HG02943 (cell line): ENCODE results near the gene ALG9.
A peak's percentile ranks its signal among the peaks of the same experiment; 100 is the strongest.

ENCODE experiments used
- ATAC-seq: cut with Tn5 transposase; IDR thresholded peaks from one replicate; pipeline ENCODE4 v1.9.1; 2021; ENCODE audit warnings: mild to moderate bottlenecking, low read depth, moderate library complexity; ENCODE audit not compliant: unreplicated experiment

The ALG9 gene

DNA sequence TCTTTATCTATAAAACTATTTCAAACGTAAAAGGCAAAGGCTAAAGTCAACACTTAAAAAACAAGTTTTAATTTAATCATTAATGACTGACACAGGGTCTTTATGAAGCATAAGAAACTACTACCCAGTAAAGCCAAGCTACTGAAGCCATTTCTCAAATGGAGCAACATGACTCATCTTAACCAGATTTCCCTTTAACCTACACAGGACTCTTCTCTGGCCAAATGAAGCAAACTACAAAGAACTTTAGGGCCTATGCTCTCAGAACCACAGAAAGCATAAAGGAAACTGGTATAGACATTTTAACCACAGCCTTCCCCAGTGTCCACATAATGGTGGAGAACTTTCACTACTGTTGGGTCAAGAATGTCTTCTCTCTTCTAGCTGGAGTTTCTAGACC lies 34.7 kb downstream of the ALG9 start:
- ATAC-seq: peak; percentile 79

DNA sequence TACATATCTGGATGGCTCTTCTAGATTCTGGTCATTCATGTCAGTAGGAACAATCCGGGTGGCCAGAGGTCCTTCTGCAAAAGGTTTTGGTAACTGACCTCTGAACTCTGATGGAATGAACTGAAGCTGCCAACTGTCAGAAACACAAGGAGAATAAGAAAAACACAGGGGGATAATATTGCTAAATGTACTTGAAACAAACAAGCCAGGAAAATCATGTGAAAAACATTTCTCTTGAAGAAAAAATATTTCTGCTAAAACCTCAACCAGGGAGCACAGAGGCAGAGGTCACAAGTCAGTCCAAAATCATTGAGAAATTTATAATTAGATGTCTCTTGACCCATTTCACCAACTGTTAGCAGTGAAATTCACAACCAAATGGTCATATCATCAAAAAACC lies 35.2 kb downstream of the ALG9 start:
- no peak for ATAC-seq

DNA sequence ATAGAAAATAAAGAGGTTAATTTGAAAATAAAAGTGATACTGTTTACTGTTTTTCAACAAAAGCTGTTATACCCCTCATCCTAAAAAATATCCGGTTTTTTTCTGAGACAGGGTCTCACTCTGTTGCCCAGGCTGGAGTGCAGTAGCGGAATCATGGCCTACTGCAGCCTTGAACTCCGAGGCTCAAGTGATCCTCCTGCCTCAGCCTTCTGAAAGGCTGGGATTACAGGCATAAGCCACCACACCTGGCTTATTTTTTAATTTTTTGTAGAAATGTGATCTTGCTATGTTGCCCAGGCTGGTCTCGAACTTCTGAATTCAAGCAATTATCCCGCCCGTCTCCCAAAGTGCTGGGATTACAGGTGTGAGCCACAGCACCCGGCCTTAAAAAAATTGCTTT lies 35.7 kb downstream of the ALG9 start:
- no peak for ATAC-seq

DNA sequence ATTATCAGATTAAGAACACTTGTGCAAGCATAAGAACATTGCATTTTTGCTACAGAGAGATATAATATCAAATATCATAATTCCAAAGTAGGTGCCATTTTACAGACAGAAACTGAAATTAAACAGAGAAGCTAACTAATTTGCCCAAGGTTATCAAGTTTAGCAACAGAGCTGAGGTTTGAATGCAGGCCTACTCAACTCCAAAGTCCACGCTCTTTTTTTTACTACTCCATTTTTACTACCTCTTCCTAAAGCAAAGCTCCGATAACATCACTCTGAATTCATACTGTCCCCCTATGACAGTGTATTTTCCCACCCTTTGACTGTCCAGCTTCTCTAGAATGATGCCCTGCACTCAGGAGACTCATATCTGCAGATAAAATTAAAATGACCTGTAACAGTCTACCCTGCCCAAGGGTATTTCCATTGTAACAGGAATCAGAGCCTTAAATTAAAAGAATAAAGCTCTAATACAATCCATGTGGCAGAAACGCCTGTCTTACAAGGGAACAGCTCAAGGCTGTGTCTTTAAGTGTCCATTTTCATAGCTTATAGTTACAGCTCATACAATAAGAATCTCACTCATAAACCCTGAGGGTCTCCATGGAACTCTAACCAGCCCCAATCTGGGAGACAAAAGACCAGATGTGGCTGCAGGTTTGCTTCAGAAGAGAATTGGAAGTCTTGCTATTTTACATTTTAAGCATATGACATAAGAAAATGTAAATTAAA lies 36.8 kb downstream of the ALG9 start:
- ATAC-seq: no peak

DNA sequence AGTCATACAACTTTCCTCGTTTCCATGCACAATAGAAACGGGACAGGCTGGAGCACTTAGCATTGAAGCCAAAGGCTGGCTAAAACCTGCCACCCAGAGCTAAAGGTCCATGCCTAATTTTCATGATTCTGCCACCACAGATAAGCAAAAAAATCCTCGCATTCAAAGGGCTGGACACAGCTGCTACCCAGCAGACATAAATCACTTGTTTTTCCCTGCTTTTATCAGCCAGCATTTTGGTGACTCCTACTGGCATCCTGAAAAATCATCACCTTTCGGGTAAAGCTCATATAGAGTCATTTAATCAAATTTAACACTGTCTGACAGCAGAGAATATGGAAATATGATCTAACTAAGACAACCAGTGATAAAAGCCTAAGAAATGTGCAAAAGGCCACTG lies 37.9 kb downstream of the ALG9 start:
- no peak for ATAC-seq

DNA sequence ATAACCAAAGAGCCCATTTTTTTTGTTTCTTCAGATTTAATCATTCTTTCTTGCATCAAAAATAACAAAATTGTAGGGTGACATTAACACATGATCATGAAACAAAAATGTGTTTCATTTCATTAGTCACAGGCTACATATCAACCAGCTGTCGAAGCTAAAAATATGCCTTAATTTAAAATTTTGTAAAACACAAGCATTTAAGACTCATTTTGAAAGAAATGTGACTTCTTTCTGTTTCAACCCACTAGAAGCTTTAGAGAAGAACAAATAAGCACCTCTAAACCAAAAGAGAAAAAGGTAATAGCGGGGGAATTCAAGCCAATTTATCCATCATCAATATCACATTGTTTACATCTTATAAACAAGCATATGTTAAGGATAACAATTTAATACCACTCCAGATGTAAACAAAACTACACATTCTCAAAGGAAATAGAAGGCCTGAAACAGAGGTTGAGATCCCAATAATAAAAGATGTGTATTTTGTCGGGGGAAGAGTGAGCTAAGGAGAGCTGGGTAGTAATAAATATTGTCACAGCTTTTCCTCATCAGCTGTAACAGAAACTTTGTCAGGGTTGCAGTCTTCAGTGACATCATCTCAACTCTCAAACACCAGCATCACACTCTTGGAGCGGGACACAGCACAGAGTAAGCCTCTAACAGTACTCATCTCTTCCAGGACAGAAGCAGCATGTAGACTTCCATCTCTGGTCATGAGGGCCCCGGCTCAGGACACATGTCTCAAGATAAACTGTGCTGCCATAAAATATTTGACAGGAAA lies 42.0 kb downstream of the ALG9 start:
- ATAC-seq: no peak

DNA sequence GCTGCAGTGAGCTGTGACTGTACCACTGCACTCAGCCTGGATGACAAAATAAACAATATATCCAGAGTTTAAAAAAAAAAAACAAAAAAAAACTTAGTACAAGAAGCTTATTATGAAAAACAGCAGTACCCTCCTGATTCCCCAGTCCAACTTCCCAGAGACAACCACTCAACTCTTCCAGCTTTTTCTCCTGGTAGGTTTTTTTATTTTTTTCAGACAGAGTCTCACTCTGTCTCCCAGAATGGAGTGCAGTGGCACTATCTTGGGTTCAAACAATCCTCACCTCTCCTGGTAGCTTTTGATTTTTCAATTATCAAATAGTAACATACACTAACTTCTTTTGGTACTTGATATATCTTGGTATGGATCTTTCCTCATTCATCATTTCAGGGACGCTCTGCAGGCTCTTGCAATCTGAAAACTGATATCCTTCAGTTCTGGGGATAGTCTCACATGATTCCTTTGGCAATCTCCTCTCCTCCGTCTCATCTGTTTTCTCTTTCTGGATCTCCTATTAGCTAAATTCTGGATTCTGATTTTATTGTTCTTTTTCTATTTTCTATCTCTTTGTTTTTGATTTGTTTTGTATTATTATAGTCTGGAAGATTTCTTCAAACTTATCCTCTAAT lies 44.9 kb downstream of the ALG9 start:
- ATAC-seq: no peak

DNA sequence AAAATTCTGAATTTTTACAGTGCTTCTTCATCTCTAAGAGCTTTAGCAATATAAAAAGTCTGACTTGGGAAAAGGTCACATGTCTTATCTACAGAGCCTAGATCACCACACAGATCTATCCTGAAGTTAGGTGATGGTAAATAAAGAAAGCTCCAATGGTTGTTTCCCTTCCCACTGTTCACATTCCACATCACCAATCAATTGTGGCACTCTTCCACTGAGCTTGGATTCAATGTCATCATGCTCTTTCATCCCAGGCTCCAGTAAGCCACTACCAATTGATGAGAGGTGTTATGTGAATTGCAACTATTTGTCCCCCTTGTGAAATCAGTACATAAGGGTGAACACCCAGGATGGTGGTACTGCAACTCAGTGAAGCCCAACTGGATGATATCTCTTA lies 47.8 kb downstream of the ALG9 start:
- ATAC-seq: no peak

DNA sequence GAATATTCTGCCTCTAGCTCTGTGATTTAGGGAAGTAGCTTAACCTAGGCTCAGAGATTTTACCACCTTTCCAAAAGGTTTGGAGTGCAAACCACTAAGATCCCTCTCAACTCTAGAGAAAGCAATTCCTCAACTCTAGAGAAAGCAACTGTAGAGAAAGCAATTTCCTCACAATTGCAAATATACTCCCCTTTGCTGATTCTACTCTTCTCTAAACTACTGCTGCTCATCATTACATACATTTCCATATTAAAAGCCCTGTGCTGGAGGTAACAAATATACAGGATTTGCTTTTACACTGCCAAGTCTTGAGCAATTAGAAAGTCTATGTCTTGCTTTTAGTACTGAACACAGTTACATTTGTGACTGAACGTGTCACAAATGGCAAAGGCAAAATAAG lies 48.2 kb downstream of the ALG9 start:
- no peak for ATAC-seq

DNA sequence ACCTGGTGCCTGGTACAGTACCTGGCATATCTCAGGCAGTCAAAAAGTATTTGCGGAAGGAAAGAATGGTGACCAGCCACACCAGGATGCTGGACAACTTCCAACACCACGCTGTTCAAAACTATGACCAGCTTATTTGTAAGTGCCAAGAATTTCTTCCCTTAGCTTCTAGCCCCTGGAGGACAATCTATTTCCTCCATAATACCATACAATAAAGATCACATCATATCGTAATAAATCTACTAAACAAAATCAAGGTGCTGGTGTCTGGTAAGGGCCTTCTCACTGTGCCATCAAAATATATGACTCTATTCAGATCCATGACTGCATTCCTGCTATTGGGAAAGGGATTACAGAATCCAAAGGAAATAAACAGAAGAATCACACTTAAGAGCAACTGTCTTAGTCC lies 51.5 kb downstream of the ALG9 start:
- no peak for ATAC-seq

DNA sequence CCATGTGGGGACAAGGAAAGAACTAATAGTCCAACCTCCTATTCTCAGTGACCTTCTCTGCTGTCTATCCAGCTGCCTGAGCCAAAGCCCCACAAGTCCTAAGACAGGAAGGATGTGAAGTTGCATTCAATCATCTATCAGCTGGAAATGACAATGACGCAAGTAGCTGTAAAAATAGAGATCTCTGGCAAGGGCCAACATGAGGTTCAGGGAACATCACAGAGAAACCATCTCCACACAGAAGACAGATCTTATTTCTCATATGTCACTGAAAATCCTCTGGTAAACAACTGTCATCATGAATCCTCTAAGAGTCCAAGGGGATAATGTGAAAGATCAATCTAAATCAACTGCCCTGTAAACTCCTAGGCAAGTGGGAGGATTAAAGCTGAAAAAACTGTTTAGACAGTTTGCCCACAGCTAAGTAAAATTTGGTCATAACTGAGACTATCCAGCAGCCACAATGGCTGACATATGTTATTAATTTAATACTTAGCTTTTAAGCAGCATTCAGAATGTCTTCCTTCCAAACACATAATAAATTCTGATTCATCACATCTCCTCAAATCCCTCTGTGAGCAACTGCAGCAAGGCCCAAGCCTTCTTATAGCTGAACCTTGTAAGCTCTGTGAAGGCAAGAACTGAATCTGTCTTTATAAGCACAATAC lies 52.1 kb downstream of the ALG9 start:
- ATAC-seq: no peak

DNA sequence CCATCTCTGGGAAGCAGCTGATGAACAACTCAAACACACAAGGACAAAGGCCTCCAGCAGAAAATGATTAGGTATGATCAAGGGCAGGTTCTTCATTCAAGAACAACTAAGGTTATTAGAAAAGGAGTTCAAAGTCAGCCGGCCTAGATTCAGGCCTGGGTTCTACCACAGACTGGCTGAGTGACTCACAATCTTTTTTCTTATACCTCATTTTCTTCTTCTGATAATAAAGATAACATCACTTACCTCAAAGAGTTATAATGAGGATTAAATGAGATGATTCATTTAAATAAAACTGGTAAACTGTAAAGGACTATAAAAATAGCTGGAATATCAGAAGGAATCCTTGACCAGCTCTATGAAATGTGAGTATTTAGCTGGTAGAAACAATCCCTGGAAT lies 55.9 kb downstream of the ALG9 start:
- no peak for ATAC-seq

DNA sequence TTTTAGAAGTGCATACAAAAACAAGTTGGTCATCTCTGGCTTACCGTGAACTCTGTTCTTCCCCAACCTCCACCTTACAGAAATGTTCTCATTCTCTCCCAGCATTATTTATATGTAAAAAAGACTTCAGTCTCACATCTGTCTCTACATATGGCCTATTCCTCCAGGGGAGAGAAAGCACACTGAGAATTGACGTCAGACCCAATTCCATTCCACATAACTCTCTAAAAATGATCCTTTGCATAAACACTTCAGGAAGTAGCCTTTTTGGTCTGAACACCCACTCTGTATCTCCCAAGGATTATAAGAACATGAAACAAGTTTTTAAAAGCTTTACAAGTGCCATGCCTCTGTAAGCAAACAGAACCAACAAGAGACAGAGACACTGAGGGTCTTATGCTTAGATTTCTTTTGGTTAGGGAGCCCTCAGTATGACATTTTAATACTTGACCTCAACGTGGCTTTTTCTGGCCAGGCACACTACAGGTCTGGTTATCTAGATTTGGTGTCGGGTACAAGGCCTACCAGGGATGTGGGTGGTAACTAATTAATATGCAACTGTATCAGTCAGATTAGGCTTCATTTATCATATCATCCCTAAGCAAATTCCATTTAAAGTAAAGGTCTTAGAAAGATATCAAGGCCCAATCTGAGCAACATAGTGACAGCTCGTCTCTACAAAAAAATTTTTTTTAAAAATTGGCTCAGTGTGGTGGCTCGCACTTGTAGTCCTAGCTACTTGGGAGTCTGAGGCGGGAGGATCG lies 56.6 kb downstream of the ALG9 start:
- ATAC-seq: no peak

DNA sequence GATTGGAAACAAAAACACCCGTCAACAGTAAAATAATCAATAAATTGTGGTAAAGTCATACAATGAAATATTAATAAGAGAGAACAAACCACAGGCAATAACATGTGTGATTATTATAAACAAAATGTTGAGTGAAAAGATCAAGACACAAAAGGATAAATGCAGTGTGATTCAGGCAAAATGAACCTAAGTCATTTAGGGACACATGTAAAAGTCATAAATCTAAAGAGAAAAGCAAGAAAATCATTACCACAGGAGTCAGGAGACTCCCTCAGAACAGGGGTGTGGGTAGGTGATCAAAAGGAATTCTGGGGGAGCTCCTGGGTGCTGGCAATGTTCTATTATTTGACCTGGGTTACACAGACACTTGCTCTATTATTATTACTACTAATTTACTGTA lies 57.3 kb downstream of the ALG9 start:
- ATAC-seq: no peak

DNA sequence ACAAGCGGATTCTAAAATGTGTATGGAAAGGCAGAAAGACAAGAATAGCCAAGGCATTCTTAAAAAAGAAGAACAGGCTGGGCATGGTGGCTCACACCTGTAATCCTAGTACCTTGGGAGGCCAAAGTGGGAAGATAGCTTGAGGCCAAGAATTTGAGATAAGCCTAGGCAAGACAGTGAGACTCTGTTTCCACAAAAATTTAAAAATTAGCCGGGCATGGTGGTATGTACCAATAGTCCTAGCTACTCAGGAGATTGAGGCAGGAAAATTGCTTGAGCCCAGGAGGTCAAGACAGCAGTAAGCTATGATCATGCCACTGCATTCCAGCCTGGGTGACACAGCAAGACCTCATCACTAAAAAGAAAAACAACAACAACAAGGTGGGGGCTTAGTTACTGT lies 59.2 kb downstream of the ALG9 start:
- no peak for ATAC-seq

DNA sequence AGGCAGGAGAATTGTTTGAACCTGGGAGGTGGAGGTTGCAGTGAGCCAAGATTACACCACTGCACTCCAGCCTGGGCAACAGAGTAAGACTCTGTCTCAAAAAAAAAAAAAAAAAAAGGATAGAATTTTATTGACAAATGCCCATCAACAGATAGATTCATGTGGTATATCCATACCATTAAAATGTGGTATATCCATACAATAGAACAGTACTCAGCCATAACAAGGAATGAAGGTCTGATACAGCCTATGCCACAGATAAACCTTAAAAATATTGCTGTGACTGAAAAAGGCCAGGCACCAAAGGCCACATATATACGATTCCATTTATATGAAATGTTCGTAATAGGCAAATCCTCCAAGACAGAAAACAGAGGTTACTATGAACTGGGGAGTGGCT lies 59.9 kb downstream of the ALG9 start:
- ATAC-seq: no peak

DNA sequence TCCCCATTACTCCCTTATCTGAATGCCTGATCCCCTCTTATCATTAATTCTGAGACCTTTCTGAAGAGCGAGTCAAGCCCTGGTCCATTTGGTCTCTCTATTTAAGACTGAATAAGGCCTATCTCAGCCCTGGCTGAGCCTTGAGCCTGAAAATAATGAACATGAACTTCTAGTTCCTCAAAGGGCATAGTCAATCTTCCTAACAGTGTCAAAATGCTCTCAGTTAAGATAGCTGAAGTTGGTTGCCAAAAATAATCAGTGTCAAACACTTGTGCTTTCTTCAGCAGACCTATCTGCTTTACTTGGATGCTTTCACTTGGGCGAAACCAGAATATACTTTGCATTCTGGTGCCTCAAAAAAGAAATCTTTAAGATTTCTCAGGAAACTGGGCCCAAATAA lies 62.5 kb downstream of the ALG9 start:
- ATAC-seq: no peak

DNA sequence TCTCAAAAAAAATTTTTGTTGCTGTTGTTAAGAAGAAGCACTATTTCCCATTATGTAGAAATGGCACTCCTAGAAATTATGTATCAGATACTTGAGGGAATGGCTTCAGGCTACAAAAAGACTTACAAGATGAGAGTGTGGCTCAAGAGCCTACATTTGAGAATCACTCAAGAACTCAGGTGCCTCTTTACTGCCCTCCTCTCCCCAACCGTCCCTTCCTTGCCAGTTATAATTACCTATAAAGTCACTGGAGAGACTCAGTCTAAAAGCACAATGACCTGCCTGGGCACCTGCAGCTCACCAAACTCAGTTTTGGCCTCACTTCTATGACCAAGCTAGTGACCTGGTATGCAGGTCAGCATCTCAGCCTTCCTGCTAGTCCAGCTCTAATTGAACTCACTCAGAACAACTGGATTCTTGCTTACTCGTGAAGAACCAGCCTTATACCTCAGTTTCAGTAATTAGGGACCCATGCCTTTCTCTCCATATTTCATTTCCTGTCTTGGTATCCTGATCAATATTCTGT lies 63.3 kb downstream of the ALG9 start:
- ATAC-seq: no peak

DNA sequence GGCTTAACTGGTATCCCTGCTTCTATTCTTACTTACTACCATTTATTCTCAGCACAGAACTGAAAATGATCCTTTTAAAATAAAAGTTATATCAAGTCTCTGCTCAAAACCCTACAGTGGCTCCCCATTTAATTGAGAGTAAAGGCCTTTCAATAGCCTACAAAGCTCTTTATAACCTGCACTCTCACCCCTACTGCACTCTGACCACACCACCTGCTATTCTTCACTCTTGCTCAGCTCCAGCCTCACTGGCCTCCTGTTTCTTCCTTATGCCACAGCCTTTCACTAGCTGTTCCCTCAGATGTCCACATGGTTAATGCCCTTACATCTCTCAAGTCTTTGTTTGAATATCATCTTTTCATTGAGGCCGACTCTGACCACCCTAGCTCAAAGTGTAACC lies 64.3 kb downstream of the ALG9 start:
- ATAC-seq: no peak

DNA sequence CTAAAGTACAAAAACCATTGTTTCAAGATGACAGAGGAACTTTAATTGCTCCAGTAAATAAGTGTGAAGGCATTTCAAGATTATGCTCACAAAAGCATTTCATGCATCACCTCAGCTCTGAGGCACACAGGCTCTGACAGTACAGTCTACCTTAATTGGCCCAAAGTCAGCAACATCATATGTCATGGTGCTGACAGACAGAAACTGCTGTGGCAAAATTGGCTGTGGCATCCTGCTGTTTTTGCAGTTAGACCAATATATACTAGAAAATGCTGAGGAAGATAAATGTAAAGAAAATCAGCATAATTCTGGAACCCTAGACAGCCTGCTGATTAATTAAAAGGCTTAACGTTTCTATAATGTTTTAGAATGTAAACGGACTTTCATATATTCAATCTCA lies 70.2 kb downstream of the ALG9 start:
- ATAC-seq: no peak
